Measurements from ENCODE around the gene CDK3. TPM values are rescaled to one million over a fixed set of nuclear protein-coding genes. Genes with fewer than 3 reads are reported as not detected.

CDK3 gene
- total RNA-seq, 1 experiment from 2014 or later = 11.7 TPM

- H4K5ac ChIP-seq (ENCODE audit: insufficient read length, low read depth, low read length) = no peak overlapping the region
- no peaks in the 10 kb centered on the region for H3K27me3 ChIP-seq (ENCODE audit: insufficient read depth, low read length)
- no peak overlapping the region for H2BK5ac ChIP-seq (ENCODE audit: insufficient read length, low read length)
- H2BK20ac ChIP-seq (ENCODE audit: low read depth, low read length, poor library complexity, severe bottlenecking) = no peak overlapping the region
- no peak overlapping the region for H3T11ph ChIP-seq (ENCODE audit: low read length)
- no peak overlapping the region for H2AFZ ChIP-seq (ENCODE audit: low read length)
- no peaks in the 10 kb centered on the region for H3K79me2 ChIP-seq (ENCODE audit: insufficient read depth, low read length)
- H3K36me3 Mint-ChIP-seq (ENCODE audit: insufficient read depth in 1 of 3, low read depth in 3 of 3) = peaks cover 4 to 38% (median 37%) of the 10 kb centered on the region in 3 experiments; a peak in 6 of 7 replicates
- H3K4me1 Mint-ChIP-seq = no peaks in the 10 kb centered on the region
- H2BK12ac ChIP-seq (ENCODE audit: insufficient read length, low read depth, low read length) = no peak overlapping the region
- H3K18ac ChIP-seq (ENCODE audit: insufficient read length, low read depth, low read length) = no peak overlapping the region
- no peak overlapping the region for H2BK15ac ChIP-seq (ENCODE audit: low read depth, low read length)
- H3K14ac ChIP-seq (ENCODE audit: insufficient read depth, low read length) = no peak overlapping the region
- no peak overlapping the region for H4K91ac ChIP-seq (ENCODE audit: insufficient read length, low read depth, low read length)
- no peak overlapping the region for H3K27ac ChIP-seq (ENCODE audit: insufficient read length, low read depth, low read length)
- no peak overlapping the region for H3K23ac ChIP-seq (ENCODE audit: insufficient read length, low read depth, low read length)
- no peak overlapping the region for H3K56ac ChIP-seq (ENCODE audit: insufficient read length, low read depth, low read length)
- H3K9ac ChIP-seq (ENCODE audit: extremely low read depth, insufficient read length, low read length) = no peak overlapping the region
- no peak overlapping the region; a peak in 1 of 7 replicates for H3K27ac Mint-ChIP-seq
- H4K20me1 ChIP-seq (ENCODE audit: control insufficient read depth, insufficient read depth, insufficient read length) = no peaks in the 10 kb centered on the region
- H2AK5ac ChIP-seq (ENCODE audit: insufficient read length, low read length) = no peak overlapping the region
- no peak overlapping the region for H2BK120ac ChIP-seq (ENCODE audit: low read depth, low read length, poor library complexity, severe bottlenecking)
- no peak overlapping the region for H3K4me3 Mint-ChIP-seq
- no peaks in the 10 kb centered on the region for H3K4me1 ChIP-seq (ENCODE audit: insufficient read depth, low read length)
- no peaks in the 10 kb centered on the region for H3K79me1 ChIP-seq (ENCODE audit: insufficient read depth, low read depth, low read length, poor library complexity, severe bottlenecking)
- no peak overlapping the region for H3K4ac ChIP-seq (ENCODE audit: low read depth, low read length)
- no peaks in the 10 kb centered on the region for H3K23me2 ChIP-seq (ENCODE audit: insufficient read length, low read depth, low read length, poor library complexity, severe bottlenecking)
- no peak for TF ChIP-seq CTCF (conservative IDR thresholded peaks at IDR 0.05)
- no peak overlapping the region for H4K8ac ChIP-seq (replicated peaks; ENCODE audit: insufficient read length, low read depth, low read length)
- no peaks in the 10 kb centered on the region for H3K27me3 Mint-ChIP-seq (ENCODE audit: low read depth)
- no peak for DNase-seq
- H3K4me2 ChIP-seq (ENCODE audit: insufficient read depth, insufficient read length, low read length) = no peak overlapping the region
- no CpG with 5 or more reads among the region's 4 CpGs for WGBS (ENCODE audit: extremely low coverage, insufficient read length, low lambda C conversion rate)
- H3K9me3 ChIP-seq (ENCODE audit: control insufficient read depth, low read depth, low read length) = no peaks in the 10 kb centered on the region
- H3K9me3 Mint-ChIP-seq = no peaks in the 10 kb centered on the region
Measured at GRCh38 chr17:75970011-75970523, 30.6 kb upstream of the CDK3 start.

Measured in H9 (cell line).